Activated T-helper 1 cell treated with Interleukin-2 at 50 U/mL for 16 hours (primary cell): ENCODE results near the gene GNB1.
A peak's percentile ranks its signal among the peaks of the same experiment; 100 is the strongest.

ENCODE experiments used
- DNase-seq: peaks from one replicate; pipeline ENCODE4 v3.0.0-alpha.2; 2020; ENCODE audit warnings: low read depth

The GNB1 gene

DNA sequence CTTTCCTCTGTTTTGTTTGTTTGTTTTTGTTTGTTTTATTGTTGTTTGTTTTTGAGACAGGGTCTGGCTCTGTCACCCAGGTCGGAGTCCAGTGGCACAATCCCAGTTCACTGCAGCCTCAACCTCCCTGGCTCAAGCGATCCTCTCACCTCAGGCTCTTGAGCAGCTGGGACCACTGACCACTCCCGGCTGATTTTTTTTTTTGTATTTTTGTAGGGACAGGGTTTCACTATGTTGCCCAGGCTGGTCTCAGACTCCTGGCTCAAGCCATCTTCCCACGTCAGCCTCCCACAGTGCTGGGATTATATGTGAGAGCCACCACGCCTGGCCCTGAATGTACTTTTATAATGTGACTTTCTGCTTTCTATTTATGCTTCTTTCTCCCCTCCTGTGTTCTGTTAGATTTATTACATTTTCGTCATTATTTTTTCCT lies 19.2 kb upstream of the GNB1 start:
- DNase-seq: no peak

DNA sequence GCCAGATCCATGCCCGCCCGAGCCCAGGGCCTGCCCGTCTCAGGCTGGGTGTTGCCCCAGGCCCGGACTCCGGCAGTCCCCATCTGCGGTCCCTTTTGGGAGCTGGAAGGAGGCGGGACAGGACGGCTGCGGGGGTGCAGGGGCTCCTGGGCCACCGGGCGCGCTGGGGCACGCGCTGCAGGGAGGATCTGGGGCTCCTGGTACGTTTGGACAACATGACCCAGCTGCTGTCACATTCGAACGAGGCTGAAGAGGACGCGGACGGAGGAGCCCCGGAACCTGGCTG lies 17.6 kb upstream of the GNB1 start:
- DNase-seq: no peak

DNA sequence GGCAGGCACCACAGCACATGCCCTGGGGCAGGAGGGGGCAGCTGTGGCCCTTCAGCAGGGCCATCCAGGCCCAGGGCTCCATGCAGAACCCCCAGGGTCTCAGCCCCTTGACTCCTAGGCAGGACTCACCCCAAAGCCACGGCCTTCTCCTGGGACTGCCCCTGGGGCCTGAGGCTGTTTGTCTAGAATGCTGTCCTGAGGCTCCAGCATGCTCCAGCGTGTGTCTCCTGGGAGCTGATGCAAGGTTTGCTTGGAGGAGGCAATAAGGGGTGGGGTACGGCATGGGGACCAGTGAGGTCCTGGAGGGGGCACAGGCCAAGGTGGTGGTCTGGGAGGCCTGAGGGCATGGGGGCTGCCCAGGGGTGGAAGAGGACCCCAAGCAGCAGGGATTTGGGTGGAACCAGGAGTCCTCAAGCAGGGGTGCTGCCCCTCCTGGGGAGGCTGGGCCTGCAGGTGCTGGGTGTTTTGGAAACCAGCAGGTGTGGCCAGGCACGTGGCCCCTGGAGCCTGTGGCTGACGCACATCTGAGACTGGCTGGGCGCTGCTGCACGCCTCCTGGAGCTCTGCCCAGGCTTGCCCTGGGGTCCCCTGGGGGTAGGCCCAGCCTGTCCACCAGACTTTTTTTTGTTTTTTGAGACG lies 16.3 kb upstream of the GNB1 start:
- DNase-seq: no peak

DNA sequence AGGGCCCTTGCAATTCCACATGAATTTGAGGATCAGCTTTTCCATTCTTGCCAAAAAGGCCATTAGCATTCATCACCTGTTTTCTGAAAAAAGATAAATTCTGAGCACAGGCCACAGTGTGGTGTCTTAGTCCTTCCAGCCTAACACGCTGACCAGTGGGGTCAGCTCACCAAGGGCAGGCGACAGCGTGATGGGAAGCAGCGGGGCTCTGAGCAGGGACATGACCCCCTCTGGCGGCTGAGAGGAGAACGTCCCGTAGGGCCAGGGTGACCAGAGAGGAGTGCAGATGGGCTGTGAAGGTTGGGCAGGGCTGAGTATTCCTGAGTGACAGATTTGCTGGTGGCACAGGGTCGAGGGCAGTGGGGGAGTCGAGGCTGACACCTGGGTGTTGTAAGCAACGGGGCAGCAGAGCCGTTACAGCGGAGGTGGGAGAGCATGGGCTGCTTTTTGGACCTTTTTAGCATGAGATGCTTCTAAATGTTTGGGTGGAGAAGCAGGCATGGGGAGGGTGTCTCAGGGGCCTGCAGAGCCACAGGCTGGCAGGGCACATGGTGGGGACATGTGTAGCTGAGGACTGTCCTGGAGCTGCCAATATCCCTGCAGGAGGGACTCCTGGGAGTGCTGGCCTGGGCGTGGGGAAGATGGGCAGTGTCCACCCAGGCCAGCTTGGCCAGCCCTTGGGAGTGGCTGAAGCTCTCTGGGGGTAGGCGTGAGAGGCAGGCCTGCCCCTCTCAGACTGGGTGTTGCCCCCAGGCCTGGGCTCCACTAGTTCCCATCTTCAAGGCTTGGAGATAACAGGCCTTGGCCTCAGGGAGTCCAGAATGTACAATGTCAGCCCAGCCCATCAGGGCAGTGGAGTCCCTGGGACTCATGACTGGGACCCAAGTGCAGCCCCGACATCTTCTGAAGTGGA lies 15.6 kb upstream of the GNB1 start:
- peak; percentile 41 for DNase-seq

DNA sequence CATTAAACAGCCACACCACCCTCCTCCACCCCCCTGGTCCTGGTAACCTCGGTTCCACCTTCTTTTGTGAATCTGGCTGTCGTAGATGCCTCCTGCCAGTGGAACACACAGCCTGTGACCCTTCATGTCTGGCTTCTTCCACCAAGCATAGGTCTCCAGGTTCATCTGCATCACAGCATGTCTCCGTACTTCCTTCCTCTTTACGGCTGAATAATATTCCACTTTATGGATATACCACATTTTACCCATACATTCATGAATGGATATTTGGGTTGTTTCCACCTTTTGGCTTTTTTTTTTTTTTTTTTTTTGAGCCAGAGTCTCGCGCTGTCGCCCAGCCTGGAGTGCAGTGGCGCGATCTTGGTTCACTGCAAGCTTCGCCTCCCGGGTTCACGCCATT lies 12.3 kb upstream of the GNB1 start:
- DNase-seq: no peak

DNA sequence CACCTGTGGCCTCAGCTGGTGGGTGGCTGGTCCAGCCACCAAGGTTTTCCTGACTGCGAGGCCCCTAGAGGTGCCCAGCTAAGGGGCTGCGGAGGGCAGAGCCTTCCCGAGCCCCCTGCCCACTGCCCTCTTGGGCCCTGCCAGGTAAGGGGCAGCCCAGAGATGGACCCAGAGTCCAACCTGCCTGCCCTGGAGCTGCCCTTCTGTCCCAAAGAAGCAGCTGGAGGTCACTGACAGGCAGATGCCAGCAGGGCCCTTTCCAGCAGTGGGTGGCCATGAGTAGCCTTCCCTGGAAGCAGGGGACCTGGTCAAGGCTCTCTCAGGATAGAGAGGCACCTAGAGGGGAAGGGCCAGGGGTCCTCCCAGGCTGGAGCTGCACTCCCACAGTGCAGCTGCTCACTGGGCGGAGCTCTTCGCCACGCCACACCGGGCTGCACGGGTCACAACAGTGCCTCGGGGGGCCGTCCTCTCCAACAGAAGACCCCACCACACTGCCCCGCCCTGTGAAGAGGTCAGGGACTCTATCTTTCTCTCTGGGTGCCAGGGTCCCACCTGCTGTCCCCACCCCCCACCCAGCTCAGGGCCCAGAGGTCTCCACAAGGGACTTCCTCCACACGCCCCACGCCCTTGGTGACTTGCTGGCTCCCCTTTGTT lies 10.9 kb upstream of the GNB1 start:
- DNase-seq: no peak

DNA sequence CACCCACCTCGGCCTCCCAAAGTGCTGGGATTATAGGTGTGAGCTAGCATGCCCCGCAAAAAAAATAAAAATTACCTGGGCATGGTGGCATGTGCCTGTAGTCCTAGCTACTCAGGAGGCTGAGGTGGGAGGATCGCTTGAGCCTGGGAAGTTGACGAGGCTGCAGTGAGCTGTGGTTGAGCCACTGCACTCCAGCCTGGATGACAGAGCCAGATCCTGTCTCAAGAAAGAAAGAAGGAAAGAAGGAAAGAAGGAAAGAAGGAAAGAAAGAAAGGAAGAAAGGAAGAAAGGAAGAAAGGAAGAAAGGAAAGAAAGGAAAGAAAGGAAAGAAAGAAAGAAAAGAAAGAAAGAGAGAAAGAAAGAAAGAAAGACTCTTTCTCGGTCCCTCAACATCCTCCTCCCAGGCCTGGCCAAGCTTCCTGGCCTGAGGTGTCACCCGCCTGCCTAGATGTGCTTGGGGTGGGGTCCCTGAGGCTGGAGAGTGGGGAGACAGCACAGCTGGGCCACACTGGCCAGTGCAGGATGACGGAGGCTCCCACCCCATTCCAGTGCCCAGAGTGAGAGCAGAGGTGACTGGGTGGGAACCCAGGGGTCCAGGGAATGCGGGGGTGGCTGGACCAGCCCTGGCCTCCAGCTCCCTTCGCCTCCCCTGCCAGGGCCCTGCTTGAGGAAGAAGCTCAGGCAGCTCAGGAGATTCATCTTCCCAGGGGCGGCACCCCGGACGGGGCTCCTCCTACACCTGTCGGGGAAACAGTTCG lies 10.2 kb upstream of the GNB1 start:
- no peak for DNase-seq

DNA sequence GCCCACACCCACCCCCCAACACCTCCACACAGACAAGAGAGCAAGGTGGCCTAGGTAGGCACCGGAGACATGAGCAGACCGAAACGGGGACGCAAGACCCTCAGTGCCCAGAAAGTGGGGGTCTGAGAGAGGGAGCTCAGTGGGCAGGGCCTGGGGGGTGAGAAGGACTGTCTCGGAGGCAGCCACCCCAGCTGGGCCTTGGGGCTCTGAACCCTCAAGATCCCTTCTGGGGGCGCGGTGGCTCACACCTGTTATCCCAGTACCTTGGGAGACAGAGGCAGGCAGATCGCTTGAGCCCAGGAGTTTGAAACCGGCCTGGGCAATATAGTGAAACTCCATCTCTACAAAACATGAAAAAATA lies 9.1 kb upstream of the GNB1 start:
- no peak for DNase-seq

DNA sequence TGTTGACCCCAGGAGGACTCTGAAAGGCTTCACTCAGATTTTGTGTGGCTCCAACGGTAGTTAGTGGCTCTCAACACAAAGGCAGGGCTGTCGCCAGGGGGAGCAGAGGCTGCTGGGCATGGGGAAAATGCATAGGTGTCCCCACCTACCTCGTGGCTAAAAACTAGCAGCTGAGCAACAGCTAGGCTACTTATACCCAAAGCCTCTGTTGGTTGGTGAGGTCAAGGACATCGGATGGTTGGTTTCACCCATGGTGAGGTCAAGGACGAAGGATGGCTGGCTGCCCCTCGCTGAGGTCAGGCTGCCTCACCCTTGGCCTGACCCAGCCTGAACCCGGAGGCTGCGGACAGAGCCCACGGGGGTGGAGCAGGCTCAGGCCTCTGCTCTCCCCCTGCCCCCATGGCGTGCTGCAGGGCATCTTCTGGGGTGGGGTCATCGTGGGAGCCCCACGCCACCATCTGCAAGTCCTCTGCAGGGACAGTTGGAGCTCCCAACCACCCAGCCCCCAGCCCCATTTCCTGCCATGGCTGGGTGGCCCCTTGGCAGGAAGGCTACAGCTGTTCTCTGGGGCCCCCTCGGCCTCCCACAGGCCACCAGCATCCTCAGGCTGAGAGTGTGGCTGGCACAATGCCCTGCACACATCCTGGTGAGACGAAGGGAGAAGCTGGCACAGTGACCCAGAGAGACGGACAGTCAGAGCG lies 8.5 kb upstream of the GNB1 start:
- no peak for DNase-seq

DNA sequence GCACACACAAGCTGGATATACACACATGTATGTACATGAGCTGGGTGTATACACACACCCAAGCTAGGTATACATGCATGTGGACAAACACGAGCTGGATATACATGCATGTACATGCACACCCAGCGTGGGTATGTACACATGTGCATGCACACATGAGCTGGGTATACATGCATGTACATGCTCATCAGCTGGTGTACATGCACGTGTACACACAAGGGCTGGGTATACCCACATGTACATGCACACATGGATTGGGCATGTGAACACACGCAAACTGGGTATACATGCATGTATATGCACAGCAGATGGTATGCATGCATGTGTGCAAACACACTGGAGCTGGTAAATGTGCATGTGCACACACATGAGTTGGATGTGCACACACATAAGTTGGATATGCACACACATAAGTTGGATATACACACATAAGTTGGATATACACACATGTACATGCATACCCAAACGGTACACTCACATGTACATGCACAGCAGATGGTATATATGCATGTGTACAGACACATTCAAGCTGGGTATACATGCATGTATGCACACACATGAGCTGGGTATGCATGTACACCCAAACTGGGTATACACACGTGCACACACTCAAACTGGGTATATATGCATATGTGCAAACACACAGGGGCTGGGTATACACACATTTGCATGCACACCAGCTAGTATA lies 7.5 kb upstream of the GNB1 start:
- no peak for DNase-seq

DNA sequence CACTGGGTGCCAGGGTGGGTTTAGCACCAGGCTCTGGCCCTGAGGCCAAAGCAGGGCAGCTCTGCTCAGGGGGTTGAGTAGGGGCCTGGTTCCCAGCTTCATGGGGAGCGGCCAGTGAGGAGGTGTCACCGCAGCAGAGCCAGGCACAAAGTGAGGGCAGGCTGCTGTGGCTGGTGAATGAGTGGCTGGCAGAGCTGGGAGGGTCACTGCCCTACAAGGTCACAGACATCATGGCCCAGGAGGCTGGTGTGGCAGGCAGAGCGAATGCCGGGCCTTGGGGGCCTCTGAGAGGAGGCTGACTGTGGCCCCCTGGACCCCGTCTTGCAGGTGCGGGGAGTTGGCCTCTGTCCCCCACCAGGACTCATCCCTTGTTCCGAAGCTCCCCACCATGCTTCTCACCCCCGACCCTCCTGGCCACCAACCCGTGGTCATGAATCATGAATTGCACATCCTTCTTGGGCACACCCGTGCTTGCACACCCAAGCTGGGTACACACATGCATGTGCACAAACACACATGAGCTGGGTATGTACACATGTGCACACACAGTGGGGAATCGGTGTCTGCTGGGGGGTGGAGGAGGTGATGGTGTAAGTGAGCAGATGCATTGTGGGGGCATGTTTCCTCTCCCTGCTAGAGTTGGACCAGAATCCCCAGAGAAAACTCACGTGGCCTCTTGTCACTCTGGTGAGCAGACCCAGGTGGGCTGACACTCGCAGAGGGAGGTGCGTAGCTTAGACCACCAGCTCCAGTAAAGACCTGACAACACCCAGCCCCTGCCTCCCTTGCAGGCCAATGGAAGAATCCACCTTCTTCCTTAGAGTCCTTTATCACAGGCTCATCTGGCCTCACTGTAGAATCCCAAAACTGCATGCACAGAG lies 4.8 kb upstream of the GNB1 start:
- no peak for DNase-seq

DNA sequence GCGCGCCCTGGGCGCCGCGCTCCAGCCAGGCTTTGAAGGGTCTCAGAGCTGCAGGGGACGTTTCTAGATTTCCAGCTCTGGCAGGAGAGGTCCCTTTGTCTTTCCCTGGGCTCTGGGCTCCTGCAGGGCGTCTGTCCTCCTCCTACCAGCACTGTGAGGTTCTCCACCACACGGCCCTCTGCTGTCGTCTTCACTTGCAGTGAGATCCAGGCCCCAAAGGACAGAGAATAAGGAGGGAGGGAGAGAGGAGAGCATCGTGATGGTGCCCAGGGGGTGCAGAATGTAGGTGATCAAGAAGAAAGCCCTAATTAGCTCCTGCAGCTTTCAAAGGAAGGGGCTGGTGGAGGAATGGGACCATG lies 4.2 kb upstream of the GNB1 start:
- no peak for DNase-seq

DNA sequence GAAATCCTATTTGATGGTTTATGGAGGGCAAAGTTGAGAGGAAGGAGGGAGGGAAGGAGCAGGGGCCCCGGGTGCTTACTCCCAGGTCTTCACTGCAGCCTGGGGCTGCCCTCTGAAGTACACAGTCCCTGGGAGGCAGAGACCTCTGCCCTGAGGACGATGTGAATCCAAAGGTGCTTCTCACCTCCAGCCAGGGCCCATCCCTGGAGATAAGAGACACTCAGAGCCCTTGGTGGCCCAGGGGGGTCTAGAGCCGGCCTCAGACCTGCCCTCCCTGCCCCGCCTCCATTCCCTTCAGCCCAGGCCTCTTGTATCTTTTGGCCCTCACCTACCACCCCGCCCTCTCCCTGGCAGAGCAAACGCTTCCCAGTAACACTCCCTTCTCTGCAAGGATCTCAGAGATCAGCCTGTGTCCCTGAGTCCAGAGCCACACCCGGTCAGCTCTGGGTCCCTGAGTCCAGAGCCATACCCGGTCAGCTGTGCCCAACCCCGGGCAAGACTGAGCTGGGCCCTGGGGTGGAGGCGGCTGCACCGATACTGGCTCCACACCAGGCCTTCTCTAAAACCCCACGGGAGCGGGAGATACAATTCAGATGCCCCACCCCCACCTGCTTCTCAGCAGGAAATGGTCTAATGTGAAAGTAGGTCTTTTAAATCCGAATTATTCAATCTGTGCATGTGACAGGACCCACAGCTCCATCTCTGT lies 3.6 kb upstream of the GNB1 start:
- DNase-seq: no peak

DNA sequence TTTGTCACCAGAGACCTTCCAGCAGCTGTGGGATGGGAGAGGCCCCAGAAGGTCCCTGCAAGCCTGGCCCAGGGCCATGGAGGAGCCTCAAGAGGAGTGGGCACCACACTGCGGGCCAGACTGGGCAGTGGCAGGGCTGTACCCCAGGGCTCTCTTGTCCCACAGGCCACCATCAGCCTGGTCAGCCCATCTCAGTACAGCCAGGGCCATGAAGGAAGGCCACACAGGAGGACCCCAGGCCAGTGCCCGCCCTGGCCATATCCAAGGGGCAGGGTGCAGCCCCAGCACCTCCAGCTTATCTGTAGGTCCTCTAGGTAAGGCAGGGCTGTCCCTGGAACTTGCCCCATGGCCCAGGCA lies 3.1 kb upstream of the GNB1 start:
- no peak for DNase-seq

DNA sequence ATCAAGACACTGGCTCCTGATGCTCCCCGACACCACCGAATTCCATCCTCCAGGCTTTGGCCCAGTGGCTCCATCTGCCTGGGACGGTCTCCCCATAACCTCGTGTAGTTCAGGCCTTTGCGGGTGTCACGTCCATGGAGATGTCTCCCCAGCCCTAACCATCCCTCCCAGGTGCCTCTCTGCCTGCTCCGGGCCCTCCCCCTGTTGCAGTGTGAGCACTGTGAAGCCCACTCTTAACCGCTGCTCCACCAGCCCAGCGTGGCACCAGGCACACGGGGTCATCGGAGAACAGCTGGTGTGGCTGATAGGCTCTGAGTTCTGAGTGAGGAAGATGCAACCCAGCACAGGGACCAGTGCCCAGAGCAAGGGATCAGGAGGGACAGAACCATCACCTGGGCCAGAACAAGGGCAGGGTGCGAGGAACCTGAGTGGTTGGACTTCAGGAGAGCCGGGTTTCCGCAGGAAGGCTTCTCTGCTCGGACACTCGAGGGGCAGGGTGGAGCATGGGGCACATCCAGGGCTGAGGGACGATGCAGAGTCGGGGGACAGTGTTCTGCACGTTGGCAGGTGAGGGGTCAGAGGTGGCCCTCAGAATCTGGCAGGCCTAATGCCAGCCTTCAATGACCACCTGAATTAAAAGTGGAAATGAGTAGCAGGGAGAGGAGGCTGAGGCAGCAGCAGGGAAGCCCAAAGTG lies 2.6 kb upstream of the GNB1 start:
- DNase-seq: no peak

DNA sequence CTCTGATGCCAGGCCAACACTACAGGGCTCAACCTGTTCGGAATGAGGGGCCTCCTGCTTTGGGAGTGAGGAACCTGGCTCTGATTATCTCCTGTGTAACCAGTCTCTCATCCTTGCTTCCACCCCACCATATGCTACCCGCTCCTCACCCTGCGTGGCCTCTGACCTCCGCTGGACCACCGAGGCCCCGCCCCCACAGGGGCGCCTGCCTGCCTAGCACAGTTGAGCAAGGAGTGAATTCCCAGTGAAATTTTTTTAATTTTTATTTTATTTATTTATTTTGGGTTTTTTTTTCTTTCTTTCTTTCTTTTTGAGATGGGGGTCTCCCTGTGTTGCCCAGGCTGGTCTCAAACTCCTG lies 1.9 kb upstream of the GNB1 start:
- DNase-seq: no peak

DNA sequence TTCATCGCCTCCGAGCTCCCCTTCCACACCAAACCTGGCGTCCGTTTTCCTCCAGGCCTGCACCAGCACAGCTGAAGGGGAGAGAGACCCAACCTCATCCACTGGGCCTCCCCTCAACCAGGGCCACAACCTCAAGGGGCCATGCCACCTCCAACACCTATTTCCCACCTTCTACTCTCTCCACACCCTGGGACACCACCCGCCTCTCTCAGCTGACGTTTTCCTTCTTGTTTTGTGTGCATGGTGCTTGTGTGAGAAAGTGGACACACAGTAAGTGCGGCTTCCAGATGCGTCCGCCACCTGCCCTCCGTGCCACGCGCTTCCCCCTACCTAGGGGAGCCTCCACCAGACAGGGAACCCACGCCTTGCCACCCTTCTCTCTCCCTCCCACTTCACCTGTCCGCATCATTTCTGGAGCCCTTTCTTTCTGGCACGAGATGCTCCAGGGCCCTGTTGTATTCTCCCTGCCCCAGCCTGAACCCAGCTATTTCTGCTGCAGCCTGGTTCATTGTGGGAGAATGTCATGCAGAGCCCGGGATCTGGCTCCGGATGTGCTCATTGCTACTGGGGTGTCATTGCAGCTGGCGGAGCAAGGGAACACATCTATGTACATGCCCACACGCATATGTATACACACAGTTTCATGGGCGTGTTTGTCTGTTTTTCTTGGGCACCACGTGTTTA lies 1.3 kb upstream of the GNB1 start:
- no peak for DNase-seq

DNA sequence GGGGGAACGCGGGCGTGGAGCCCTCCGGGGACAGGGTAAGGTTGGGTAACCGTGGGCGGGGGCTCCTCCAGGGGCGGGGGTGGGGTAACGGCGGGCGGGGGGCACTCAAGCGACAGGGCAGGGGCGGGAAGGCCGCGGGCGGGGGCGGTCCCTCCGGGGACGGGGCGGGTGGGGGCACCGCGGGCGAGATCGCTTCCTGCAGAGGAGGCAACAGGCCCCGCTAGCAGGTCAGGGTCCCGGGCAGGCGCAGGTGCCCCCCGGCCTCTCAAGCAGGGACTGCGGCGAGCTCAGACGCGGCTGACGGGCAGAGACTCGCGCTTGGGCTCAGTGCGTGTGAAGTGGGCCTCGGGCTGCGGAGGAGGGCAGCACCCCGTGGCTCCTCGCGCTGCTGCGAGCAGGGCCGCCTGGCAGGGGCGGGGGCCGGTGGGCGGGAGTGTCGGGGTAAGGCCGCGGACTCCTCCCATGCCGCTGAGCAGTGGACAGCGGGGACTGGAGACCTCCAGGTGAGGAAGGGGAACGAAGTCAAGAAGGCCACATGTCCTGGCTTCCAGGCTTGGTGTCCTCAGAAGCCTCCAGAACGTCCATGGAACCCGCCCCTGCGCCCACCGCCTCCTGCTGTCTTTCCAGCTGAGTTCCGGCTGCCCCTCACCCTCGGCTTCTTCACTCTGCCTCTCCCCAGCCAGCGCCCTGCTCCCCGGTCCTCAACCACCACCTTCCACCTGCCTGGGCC lies 627 bp upstream of the GNB1 start:
- DNase-seq: peak; percentile 74
